ENCODE data around the gene TBR1.
A peak's percentile ranks its signal among the peaks of the same experiment; 100 is the strongest.

Gene TBR1

DNA sequence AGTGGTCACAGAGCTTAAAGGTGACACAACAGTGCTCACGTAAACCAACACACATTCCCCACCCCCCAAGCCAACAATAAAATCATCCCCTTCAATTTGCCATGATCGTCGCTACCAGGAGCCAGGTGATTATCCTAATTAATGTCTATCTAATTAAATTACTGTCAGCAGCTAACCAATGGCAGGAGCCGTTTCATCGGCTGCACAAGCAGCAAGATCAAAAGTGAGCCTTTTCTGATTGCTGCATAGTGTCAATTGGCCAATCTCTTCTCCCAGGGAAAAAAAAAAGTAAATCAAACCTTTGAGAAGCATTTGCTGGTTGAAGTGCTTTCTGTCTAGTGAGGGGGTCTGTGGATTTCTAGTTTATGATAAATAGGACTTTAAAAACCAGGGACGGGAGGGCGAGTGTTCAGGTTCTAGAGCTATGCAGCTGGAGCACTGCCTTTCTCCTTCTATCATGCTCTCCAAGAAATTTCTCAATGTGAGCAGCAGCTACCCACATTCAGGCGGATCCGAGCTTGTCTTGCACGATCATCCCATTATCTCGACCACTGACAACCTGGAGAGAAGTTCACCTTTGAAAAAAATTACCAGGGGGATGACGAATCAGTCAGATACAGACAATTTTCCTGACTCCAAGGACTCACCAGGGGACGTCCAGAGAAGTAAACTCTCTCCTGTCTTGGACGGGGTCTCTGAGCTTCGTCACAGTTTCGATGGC, at the start of gene TBR1:
TBR1 (plus strand) TSS at position 311 of the 721 bp plus-strand sequence; CDS start at position 425, 114 bp downstream.
- Histone ChIP-seq H3K27ac (ENCODE audit: low read length) (no peak within 1 kb of the TSS), H3K36me3 (ENCODE audit: insufficient read depth, low read depth, low read length) (0 out of 2 replicates have a peak, but pooled peaks cover 5% of the 10 kb centered on the region), H3K9me3 (ENCODE audit: insufficient read depth, low read depth, low read length) (peaks cover 3% of the 10 kb centered on the region; the same call in 1 of the 2 replicates), H3K9ac (ENCODE audit: low read depth, low read length) (no peak within 1 kb of the TSS), H3K27me3 (ENCODE audit: insufficient read depth, low read length) (peaks cover 100% of the 10 kb centered on the region), H3K4me3 (ENCODE audit: low read length) (peak within 1 kb of the TSS; percentile 57; the same call in 1 of the 2 replicates), H3K4me1 (ENCODE audit: insufficient read depth, low read length) (peaks cover 13% of the 10 kb centered on the region)

GRCh38 chr2:161367675-161368074, 48.4 kb upstream of the TBR1 start:
- Histone ChIP-seq H3K36me3 (ENCODE audit: insufficient read depth, low read depth, low read length) (peaks cover 27% of the 10 kb centered on the region; the same call in 1 of the 2 replicates), H3K9ac (ENCODE audit: low read depth, low read length) (no peak overlapping the region), H3K4me1 (ENCODE audit: insufficient read depth, low read length) (peaks cover 53% of the 10 kb centered on the region), H3K27ac (ENCODE audit: low read length) (no peak overlapping the region), H3K27me3 (ENCODE audit: insufficient read depth, low read length) (no peaks in the 10 kb centered on the region), H3K9me3 (ENCODE audit: insufficient read depth, low read depth, low read length) (peaks cover 4% of the 10 kb centered on the region; the same call in 1 of the 2 replicates), H3K4me3 (ENCODE audit: low read length) (no peak overlapping the region)

DNA sequence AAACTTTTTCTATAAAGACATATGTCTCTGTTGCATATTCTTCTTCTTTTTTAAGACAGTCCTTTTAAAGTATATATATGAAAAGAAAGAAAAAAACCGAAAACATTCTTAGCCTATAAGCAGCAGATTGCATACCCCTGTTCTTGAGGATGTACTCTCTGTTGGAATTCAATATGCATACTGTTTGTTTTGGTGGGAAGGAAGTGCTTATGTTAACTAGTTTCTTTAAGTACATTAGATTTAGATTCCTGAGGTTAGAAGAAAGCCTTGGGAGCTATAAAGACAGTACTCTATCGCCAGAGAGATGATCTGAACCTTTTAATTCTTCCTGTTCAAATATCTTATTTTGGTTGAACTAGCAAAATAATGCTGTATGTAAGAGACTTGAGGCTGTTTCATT, 46.8 kb upstream of the TBR1 start:
- H3K36me3 ChIP-seq (ENCODE audit: insufficient read depth, low read depth, low read length), result peaks cover 27% of the 10 kb centered on the region; the same call in 1 of the 2 replicates
- no peak overlapping the region for H3K27ac ChIP-seq (ENCODE audit: low read length)

GRCh38 chr2:161370981-161371380, 45.1 kb upstream of the TBR1 start:
- Histone ChIP-seq H3K27ac (ENCODE audit: low read length) (no peak overlapping the region), H3K4me1 (ENCODE audit: insufficient read depth, low read length) (peaks cover 61% of the 10 kb centered on the region), H3K36me3 (ENCODE audit: insufficient read depth, low read depth, low read length) (peaks cover 27% of the 10 kb centered on the region; the same call in 1 of the 2 replicates), H3K27me3 (ENCODE audit: insufficient read depth, low read length) (no peaks in the 10 kb centered on the region), H3K4me3 (ENCODE audit: low read length) (no peak overlapping the region), H3K9me3 (ENCODE audit: insufficient read depth, low read depth, low read length) (no peaks in the 10 kb centered on the region), H3K9ac (ENCODE audit: low read depth, low read length) (no peak overlapping the region)

More for the DNA sequence above, 46.8 kb upstream of the TBR1 start:
- peaks cover 56% of the 10 kb centered on the region for H3K4me1 ChIP-seq (ENCODE audit: insufficient read depth, low read length)
- no peaks in the 10 kb centered on the region for H3K9me3 ChIP-seq (ENCODE audit: insufficient read depth, low read depth, low read length)
- H3K4me3 ChIP-seq (ENCODE audit: low read length), result peak overlapping the region; percentile 44; the same call in 1 of the 2 replicates
- H3K27me3 ChIP-seq (ENCODE audit: insufficient read depth, low read length), result no peaks in the 10 kb centered on the region
- H3K9ac ChIP-seq (ENCODE audit: low read depth, low read length), result no peak overlapping the region

DNA sequence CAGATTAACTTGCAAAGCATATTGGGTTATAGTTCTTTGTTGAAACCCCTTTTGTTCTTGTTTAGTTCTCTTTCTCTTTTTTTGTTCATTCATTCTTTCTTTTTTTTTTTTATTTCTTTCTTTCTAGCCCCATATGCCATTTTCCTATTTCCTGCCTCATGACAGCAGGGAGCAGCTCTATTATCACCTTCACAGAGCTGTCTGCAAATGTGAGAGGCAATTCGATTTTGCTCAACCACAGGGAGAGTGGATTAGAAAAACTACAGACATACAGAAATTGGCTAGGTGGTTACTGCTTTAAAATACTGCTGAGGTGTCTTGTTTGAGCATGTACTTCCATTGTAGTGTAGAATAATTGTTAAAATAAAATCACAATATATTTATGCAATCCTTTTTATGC, 44.2 kb upstream of the TBR1 start:
- no peak overlapping the region for H3K9ac ChIP-seq (ENCODE audit: low read depth, low read length)
- H3K27me3 ChIP-seq (ENCODE audit: insufficient read depth, low read length), result no peaks in the 10 kb centered on the region
- H3K4me1 ChIP-seq (ENCODE audit: insufficient read depth, low read length), result peaks cover 54% of the 10 kb centered on the region
- H3K36me3 ChIP-seq (ENCODE audit: insufficient read depth, low read depth, low read length), result peaks cover 27% of the 10 kb centered on the region; the same call in 1 of the 2 replicates
- no peak overlapping the region for H3K27ac ChIP-seq (ENCODE audit: low read length)
- H3K4me3 ChIP-seq (ENCODE audit: low read length), result no peak overlapping the region
- H3K9me3 ChIP-seq (ENCODE audit: insufficient read depth, low read depth, low read length), result no peaks in the 10 kb centered on the region

GRCh38 chr2:161373942-161374341, 42.2 kb upstream of the TBR1 start:
- Histone ChIP-seq H3K27me3 (ENCODE audit: insufficient read depth, low read length) (no peaks in the 10 kb centered on the region), H3K27ac (ENCODE audit: low read length) (no peak overlapping the region), H3K4me1 (ENCODE audit: insufficient read depth, low read length) (peaks cover 35% of the 10 kb centered on the region; the same call in 1 of the 2 replicates), H3K4me3 (ENCODE audit: low read length) (no peak overlapping the region), H3K9ac (ENCODE audit: low read depth, low read length) (no peak overlapping the region), H3K9me3 (ENCODE audit: insufficient read depth, low read depth, low read length) (no peaks in the 10 kb centered on the region), H3K36me3 (ENCODE audit: insufficient read depth, low read depth, low read length) (peaks cover 23% of the 10 kb centered on the region)

DNA sequence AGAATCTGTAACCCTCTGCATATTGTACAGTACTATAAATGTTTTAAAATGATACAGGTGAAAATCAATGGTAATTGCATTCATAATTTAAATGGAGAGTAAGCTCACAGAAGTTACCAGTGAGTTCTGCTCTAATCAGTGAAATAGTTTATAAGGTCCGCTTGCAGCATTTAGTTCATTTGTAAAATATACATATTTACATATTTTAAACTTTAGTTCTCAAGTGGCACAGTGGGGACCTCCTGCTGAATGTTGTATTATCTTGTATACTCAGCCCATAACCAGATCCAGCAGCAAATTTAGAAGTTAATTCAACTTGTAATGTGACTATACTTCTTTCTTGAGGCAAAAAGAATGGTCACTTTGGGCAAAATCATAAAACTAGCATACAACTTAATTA, 41.7 kb upstream of the TBR1 start:
- no peaks in the 10 kb centered on the region for H3K27me3 ChIP-seq (ENCODE audit: insufficient read depth, low read length)
- H3K27ac ChIP-seq (ENCODE audit: low read length), result no peak overlapping the region
- H3K4me1 ChIP-seq (ENCODE audit: insufficient read depth, low read length), result peaks cover 32% of the 10 kb centered on the region; the same call in 1 of the 2 replicates
- no peak overlapping the region for H3K4me3 ChIP-seq (ENCODE audit: low read length)
- no peak overlapping the region for H3K9ac ChIP-seq (ENCODE audit: low read depth, low read length)
- H3K9me3 ChIP-seq (ENCODE audit: insufficient read depth, low read depth, low read length), result no peaks in the 10 kb centered on the region
- H3K36me3 ChIP-seq (ENCODE audit: insufficient read depth, low read depth, low read length), result peaks cover 23% of the 10 kb centered on the region

- Histone ChIP-seq H3K27ac (ENCODE audit: low read length) (no peak overlapping the region), H3K9me3 (ENCODE audit: insufficient read depth, low read depth, low read length) (no peaks in the 10 kb centered on the region), H3K36me3 (ENCODE audit: insufficient read depth, low read depth, low read length) (peaks cover 10% of the 10 kb centered on the region), H3K4me3 (ENCODE audit: low read length) (no peak overlapping the region), H3K9ac (ENCODE audit: low read depth, low read length) (no peak overlapping the region), H3K27me3 (ENCODE audit: insufficient read depth, low read length) (no peaks in the 10 kb centered on the region), H3K4me1 (ENCODE audit: insufficient read depth, low read length) (peaks cover under 1% of the 10 kb centered on the region; the same call in 1 of the 2 replicates)
Measured at GRCh38 chr2:161379740-161380139, 36.4 kb upstream of the TBR1 start.

DNA sequence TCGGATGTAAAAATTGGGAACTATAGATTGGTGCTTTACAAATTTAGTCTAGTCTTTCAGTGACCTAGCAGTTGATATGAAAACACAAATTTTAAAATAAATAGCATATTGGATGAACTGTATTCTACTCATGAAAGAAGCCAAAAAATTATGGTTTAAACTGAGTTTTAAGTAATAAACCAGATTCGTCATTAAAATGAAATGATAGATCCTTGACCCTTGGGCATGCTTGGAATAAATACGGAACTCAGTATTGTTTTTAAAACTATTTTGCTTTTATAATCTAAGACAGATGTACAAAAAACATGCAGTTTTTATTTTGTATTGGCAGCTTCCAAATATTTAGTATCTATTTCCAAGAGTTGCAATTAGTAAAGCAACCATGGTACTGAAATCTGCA, 34.6 kb upstream of the TBR1 start:
- Histone ChIP-seq H3K9me3 (ENCODE audit: insufficient read depth, low read depth, low read length) (no peaks in the 10 kb centered on the region), H3K4me1 (ENCODE audit: insufficient read depth, low read length) (no peaks in the 10 kb centered on the region), H3K27me3 (ENCODE audit: insufficient read depth, low read length) (no peaks in the 10 kb centered on the region), H3K36me3 (ENCODE audit: insufficient read depth, low read depth, low read length) (peaks cover 17% of the 10 kb centered on the region), H3K27ac (ENCODE audit: low read length) (no peak overlapping the region), H3K9ac (ENCODE audit: low read depth, low read length) (no peak overlapping the region), H3K4me3 (ENCODE audit: low read length) (no peak overlapping the region)

DNA sequence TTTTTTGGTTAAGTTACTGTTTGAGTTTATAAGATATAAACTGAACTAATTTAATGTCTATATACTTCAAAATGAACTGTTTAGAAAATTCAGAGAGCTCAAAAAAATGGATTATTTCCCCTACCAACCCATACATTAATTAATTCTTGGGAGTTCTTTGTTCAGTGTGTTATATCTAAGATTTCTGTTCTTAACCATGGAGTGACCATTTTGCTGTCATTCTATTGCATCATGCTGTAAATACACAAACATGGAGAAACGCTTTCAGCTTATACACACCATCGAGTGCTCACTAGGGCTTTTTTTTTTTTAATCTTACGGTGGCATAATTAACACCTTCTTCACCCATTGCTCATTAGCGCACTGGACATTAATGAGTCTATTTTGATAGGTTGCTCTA, 33.4 kb upstream of the TBR1 start:
- no peak overlapping the region for H3K9ac ChIP-seq (ENCODE audit: low read depth, low read length)
- H3K4me1 ChIP-seq (ENCODE audit: insufficient read depth, low read length), result no peaks in the 10 kb centered on the region
- H3K4me3 ChIP-seq (ENCODE audit: low read length), result no peak overlapping the region
- no peak overlapping the region for H3K27ac ChIP-seq (ENCODE audit: low read length)
- H3K36me3 ChIP-seq (ENCODE audit: insufficient read depth, low read depth, low read length), result peaks cover 26% of the 10 kb centered on the region
- no peaks in the 10 kb centered on the region for H3K27me3 ChIP-seq (ENCODE audit: insufficient read depth, low read length)
- no peaks in the 10 kb centered on the region for H3K9me3 ChIP-seq (ENCODE audit: insufficient read depth, low read depth, low read length)

DNA sequence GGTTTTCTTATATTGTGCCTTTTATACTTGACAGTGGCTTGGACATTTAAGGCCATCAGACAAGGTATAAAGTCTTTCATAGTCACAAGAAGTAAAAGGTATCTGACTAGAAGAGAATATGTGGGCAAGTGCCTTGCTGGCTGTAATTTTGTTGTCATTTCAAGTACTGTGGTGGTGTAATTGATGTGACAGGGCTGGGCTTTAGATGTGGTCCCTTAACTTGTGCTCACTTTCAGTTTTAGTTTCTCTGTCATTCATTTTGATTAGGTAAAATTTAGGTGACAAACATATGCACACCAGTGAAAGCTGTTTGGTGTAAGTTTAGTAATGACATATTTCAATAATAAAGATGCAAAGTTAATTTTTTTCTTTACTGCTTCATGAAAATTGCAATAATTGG, 31.2 kb upstream of the TBR1 start:
- no peak overlapping the region for H3K4me3 ChIP-seq (ENCODE audit: low read length)
- no peaks in the 10 kb centered on the region for H3K4me1 ChIP-seq (ENCODE audit: insufficient read depth, low read length)
- no peaks in the 10 kb centered on the region for H3K9me3 ChIP-seq (ENCODE audit: insufficient read depth, low read depth, low read length)
- no peak overlapping the region for H3K9ac ChIP-seq (ENCODE audit: low read depth, low read length)
- no peak overlapping the region for H3K27ac ChIP-seq (ENCODE audit: low read length)
- no peaks in the 10 kb centered on the region for H3K27me3 ChIP-seq (ENCODE audit: insufficient read depth, low read length)
- H3K36me3 ChIP-seq (ENCODE audit: insufficient read depth, low read depth, low read length), result peaks cover 21% of the 10 kb centered on the region

DNA sequence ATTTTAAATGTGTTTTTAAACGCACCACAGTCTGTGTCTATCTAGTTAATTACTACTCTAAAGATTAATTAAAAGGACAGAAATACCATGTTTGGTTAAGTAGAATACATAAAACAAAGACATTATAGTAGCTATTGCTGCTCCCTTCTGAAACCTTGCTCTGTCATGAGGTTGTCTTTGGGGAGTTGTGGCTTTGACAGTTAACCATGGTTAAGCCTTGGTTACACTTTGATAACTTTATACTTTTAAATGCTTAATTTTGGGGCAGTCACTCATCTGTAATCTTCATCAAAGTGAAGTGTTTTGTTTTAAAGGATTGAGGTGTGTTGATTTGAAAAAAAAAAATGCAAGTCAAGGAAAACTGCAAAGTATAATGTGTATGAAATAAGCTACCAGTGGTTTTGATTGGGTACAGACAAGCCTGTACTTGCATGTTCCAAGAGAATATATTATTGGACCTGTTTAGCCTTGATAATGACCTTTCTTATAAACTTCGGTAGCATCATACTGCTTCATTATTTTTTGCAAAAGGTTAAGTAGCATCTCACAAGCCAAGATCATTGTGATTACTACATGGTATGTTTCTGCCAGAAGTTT, 29.8 kb upstream of the TBR1 start:
- Histone ChIP-seq H3K27ac (ENCODE audit: low read length) (no peak overlapping the region), H3K4me3 (ENCODE audit: low read length) (no peak overlapping the region), H3K4me1 (ENCODE audit: insufficient read depth, low read length) (no peaks in the 10 kb centered on the region), H3K36me3 (ENCODE audit: insufficient read depth, low read depth, low read length) (peaks cover 20% of the 10 kb centered on the region), H3K9ac (ENCODE audit: low read depth, low read length) (no peak overlapping the region), H3K9me3 (ENCODE audit: insufficient read depth, low read depth, low read length) (no peaks in the 10 kb centered on the region), H3K27me3 (ENCODE audit: insufficient read depth, low read length) (no peaks in the 10 kb centered on the region)

All from iPS-20b (cell line).